Liver (tissue), 9 donors: ENCODE results near the gene SUB1. TPM values are rescaled to one million over a fixed set of nuclear protein-coding genes. Genes with fewer than 3 reads are reported as not detected.

ENCODE experiments used
- DNase-seq: peaks from one replicate; pipeline ENCODE4 v3.0.0-alpha.2; 2017; ENCODE audit warnings: low spot score
- H3K27ac ChIP-seq, 2 donors: one replicate each; pipeline ENCODE4 v1.7.0; 2013; ENCODE audit warnings: inconsistent platforms in 2 of 2, low read length in 2 of 2, control low read depth in 1 of 2, low read depth in 1 of 2, mild to moderate bottlenecking in 1 of 2
- H3K27me3 ChIP-seq, 4 donors: one replicate each; pipeline versions ENCODE4 v1.6.1 to v1.7.0; 2013; ENCODE audit warnings: low read length in 3 of 4, inconsistent platforms in 1 of 4, mild to moderate bottlenecking in 1 of 4, moderate library complexity in 1 of 4; ENCODE audit not compliant: control insufficient read depth in 4 of 4, insufficient read depth in 4 of 4
- H3K36me3 ChIP-seq, 4 donors: one replicate each; pipeline versions ENCODE4 v1.6.1 to v1.7.0; 2013; ENCODE audit warnings: low read length in 3 of 4, mild to moderate bottlenecking in 3 of 4, low read depth in 1 of 4, moderate library complexity in 1 of 4; ENCODE audit not compliant: control insufficient read depth in 4 of 4, insufficient read depth in 3 of 4
- H3K4me1 ChIP-seq, 4 donors: one replicate each; pipeline versions ENCODE4 v1.6.1 to v1.7.0; 2013; ENCODE audit warnings: low read length in 3 of 4, mild to moderate bottlenecking in 3 of 4, moderate library complexity in 1 of 4; ENCODE audit not compliant: control insufficient read depth in 4 of 4, insufficient read depth in 4 of 4
- H3K4me3 ChIP-seq, 3 donors: one replicate each; pipeline versions ENCODE4 v1.6.1 to v1.7.0; 2013; ENCODE audit warnings: low read length in 3 of 3, control low read depth in 1 of 3, low read depth in 1 of 3, mild to moderate bottlenecking in 1 of 3
- H3K9ac ChIP-seq, 2 donors: one replicate each; pipeline ENCODE4 v1.7.0; 2013; ENCODE audit warnings: low read length in 2 of 2, mild to moderate bottlenecking in 2 of 2, moderate library complexity in 2 of 2, control low read depth in 1 of 2, low read depth in 1 of 2
- H3K9me3 ChIP-seq, 4 donors: one replicate each; pipeline versions ENCODE4 v1.6.1 to v1.7.0; 2013; ENCODE audit warnings: low read length in 3 of 4; ENCODE audit not compliant: control insufficient read depth in 4 of 4
- ATF3 ChIP-seq: IDR thresholded peaks from 2 replicates; pipeline ENCODE4 v1.6.1; 2016; ENCODE audit warnings: antibody characterized with exemption
- CTCF ChIP-seq: fragments of 150-350 bp; IDR thresholded peaks from 2 replicates; pipeline ENCODE4 v1.5.1; 2017; ENCODE audit warnings: improper control_type of control experiment, low read depth, low read length; ENCODE audit not compliant: missing input control
- EGR1 ChIP-seq, 2 donors: IDR thresholded peaks; 2 replicates each; pipeline ENCODE4 v1.6.1; 2016 to 2018; ENCODE audit warnings: antibody characterized with exemption in 2 of 2, low read depth in 2 of 2
- FOXA1 ChIP-seq: IDR thresholded peaks from 2 replicates; pipeline ENCODE4 v1.6.1; 2016; ENCODE audit warnings: antibody characterized with exemption
- HNF4A ChIP-seq, 2 donors: conservative IDR thresholded peaks; 2 replicates each; pipeline ENCODE4 v1.6.1; 2016; ENCODE audit warnings: antibody characterized with exemption in 2 of 2, mild to moderate bottlenecking in 2 of 2
- HNF4G ChIP-seq: IDR thresholded peaks from 2 replicates; pipeline ENCODE4 v1.6.1; 2016; ENCODE audit warnings: antibody characterized with exemption
- JUND ChIP-seq, 2 donors: IDR thresholded peaks; 2 replicates each; pipeline ENCODE4 v1.6.1; 2016; ENCODE audit warnings: antibody characterized with exemption in 2 of 2
- MAX ChIP-seq: IDR thresholded peaks from 2 replicates; pipeline ENCODE4 v1.6.1; 2016; ENCODE audit warnings: antibody characterized with exemption
- NR2F2 ChIP-seq: IDR thresholded peaks from 2 replicates; pipeline ENCODE4 v1.6.1; 2016; ENCODE audit warnings: antibody characterized with exemption
- RAD21 ChIP-seq, 2 donors: IDR thresholded peaks; 2 replicates each; pipeline ENCODE4 v1.6.1; 2016; ENCODE audit warnings: antibody characterized with exemption in 2 of 2, mild to moderate bottlenecking in 2 of 2
- REST ChIP-seq: IDR thresholded peaks from 2 replicates; pipeline ENCODE4 v1.6.1; 2016; ENCODE audit warnings: antibody characterized with exemption, mild to moderate bottlenecking
- RXRA ChIP-seq, 2 donors: IDR thresholded peaks; 2 replicates each; pipeline ENCODE4 v1.6.1; 2017 to 2018; ENCODE audit warnings: antibody characterized with exemption in 2 of 2, mild to moderate bottlenecking in 1 of 2
- SP1 ChIP-seq: IDR thresholded peaks from 2 replicates; pipeline ENCODE4 v1.6.1; 2018; ENCODE audit warnings: antibody characterized with exemption, mild to moderate bottlenecking
- TAF1 ChIP-seq: conservative IDR thresholded peaks from 2 replicates; pipeline ENCODE4 v1.6.1; 2016; ENCODE audit warnings: antibody characterized with exemption, mild to moderate bottlenecking
- YY1 ChIP-seq: IDR thresholded peaks from 2 replicates; pipeline ENCODE4 v1.6.1; 2016; ENCODE audit warnings: antibody characterized with exemption, mild to moderate bottlenecking
- ZBTB33 ChIP-seq: IDR thresholded peaks from 2 replicates; pipeline ENCODE4 v1.6.1; 2016; ENCODE audit warnings: antibody characterized with exemption
- WGBS: extraction: QIAGEN DNeasy Blood & Tissue Kit; methylation state at CpG from one replicate; pipeline ENCODE4 v1.1.7; 2013; 5-methylcytosine and 5-hydroxymethylcytosine counted together
- polyA plus RNA-seq, 2 donors: library from polyadenylated mRNA; stranded (reverse) in 1 of 2; unstranded in 1 of 2; fragments of 200-250 nt in 1 of 2; fragments of >200 nt in 1 of 2; fragmentation: Nextera tagmentation in 1 of 2; extraction: Ambion mirVana in 1 of 2; gene quantifications; one replicate each; pipeline versions ENCODE4 v1.2.1 to v1.2.3, GENCODE V29; 2013 to 2015
- total RNA-seq, 2 donors: library from RNA; depleted of rRNA; stranded (reverse); fragments of >200 nt; gene quantifications; one replicate each; pipeline ENCODE4 v1.2.3, GENCODE V29; 2014
- donor health status: healthy.
- donor health status: healthy.
- donor health status: healthy.
- donor health status: healthy.
- donor health status: healthy.

The SUB1 gene
- total and polyA plus RNA-seq, 4 donors, result 51.8 to 238 (median 60.3) TPM

- Histone ChIP-seq H3K4me3 (peak overlapping the region in 2 of 3 donors; percentile 96), H3K4me1 (peaks cover 2 to 17% (median 14%) of the 10 kb centered on the region in 4 donors)
- 76% methylated on average over 6 of the region's 6 CpGs for WGBS
Measured at GRCh38 chr5:32587067-32587551, 1.8 kb downstream of the SUB1 start.

More at GRCh38 chr5:32587067-32587551, 1.8 kb downstream of the SUB1 start:
- TF ChIP-seq SP1 (no peak), HNF4A (conservative IDR thresholded peaks at IDR 0.05) (no peak), HNF4G (no peak), ATF3 (no peak), EGR1 (IDR thresholded peaks at IDR 0.05; ENCODE audit: low read depth in 2 of 2) (no peak), TAF1 (no peak), NR2F2 (no peak), MAX (no peak), YY1 (no peak), REST (no peak), RXRA (IDR thresholded peaks at IDR 0.05) (no peak), CTCF (no peak), RAD21 (IDR thresholded peaks at IDR 0.05) (no peak), FOXA1 (no peak), ZBTB33 (no peak), JUND (IDR thresholded peaks at IDR 0.05) (no peak)
- no peak for DNase-seq
- Histone ChIP-seq H3K36me3 (peaks cover 4 to 16% (median 15%) of the 10 kb centered on the region in 4 donors), H3K9me3 (peaks cover 0 to 3% (median 0%) of the 10 kb centered on the region in 4 donors), H3K27me3 (no peaks in the 10 kb centered on the region), H3K9ac (no peak overlapping the region), H3K27ac (no peak overlapping the region)
